ENCODE measurements around the gene OR4D11. TPM values are rescaled to one million over a fixed set of nuclear protein-coding genes. Genes with fewer than 3 reads are reported as not detected.

The OR4D11 gene
- total RNA-seq, 1 donor from 2014 or later: not detected

DNA sequence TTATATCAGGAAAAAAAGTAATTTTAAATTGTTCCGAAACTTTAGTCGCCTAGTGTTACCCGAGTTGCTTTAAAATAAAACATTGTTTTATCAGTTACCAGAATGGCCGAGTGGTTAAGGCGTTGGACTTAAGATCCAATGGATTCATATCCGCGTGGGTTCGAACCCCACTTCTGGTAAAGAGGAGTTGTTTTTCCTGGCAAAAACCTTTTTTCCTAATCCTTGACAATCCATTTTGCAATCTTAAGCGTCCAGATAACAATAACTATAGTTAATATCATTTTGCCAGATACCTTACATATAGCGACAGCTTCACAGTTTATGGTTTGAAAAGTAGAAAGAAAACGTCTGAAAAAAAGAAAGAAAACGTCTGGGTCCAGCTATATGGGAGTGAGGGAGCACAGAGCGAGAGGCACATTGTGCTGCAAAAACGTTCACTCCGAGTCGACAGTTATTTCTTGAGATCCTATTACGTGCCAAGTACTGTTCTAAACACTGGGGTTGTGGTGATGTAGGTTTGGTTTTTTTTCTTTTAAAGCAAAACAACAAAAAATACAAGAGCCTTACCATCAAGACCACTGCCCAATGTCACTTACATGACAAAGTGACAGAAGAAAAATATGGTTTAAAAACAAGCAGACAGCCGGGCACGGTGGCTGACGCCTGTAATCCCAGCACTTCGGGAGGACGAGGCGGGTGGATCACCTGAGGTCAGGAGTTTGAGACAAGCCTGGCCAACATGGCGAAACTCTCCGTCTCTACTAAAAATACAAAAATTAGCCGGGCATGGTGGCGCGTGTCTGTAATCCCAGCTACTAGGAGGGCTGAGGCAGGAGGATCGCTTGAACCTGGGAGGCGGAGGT, 48.5 kb downstream of the OR4D11 start:
- no peak for DNase-seq (ENCODE audit: low spot score)
- H3K36me3 Mint-ChIP-seq (ENCODE audit: low read depth): no peaks in the 10 kb centered on the region
- peak overlapping the region; percentile 82 for H3K4me3 Mint-ChIP-seq
- no peaks in the 10 kb centered on the region for H3K9me3 Mint-ChIP-seq
- H3K27me3 Mint-ChIP-seq (ENCODE audit: insufficient read depth): peaks cover 20% of the 10 kb centered on the region
- peaks cover 53% of the 10 kb centered on the region for H3K4me1 Mint-ChIP-seq (ENCODE audit: low read depth)
- intact Hi-C loops (cut with micrococcal nuclease): loop anchor here (1.0 to 10.0 kb wide), 7 partner anchors 8 to 1910 kb away; partner anchors contain the start of genes DTX4, FAM111B, MED19 and MRPL16
- peak overlapping the region; percentile 93 for H3K27ac Mint-ChIP-seq

DNA sequence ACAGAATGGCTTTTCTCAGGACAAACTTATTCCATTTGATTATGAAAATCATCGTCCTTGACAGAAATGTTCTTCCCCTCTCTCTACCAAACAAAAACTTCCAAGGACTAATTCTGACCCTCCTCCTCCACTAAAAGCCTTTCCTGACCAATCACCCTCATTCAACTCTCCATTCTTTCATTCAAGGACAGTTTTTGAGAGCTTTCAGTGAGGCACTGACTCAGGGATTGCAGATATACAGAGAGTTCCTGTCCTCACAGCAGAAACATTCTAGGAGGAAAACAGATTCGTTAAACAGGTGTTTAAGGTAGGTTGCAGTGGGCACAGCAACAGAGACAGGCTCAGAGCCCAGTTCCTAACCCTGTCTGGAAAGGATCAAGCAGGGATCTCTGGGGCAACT, 49.5 kb downstream of the OR4D11 start:
- no peak for DNase-seq (ENCODE audit: low spot score)
- Mint-ChIP-seq H3K9me3 (no peaks in the 10 kb centered on the region), H3K27ac (no peak overlapping the region), H3K4me3 (peak overlapping the region; percentile 53), H3K36me3 (ENCODE audit: low read depth) (no peaks in the 10 kb centered on the region), H3K4me1 (ENCODE audit: low read depth) (peaks cover 58% of the 10 kb centered on the region), H3K27me3 (ENCODE audit: insufficient read depth) (peaks cover 21% of the 10 kb centered on the region)
- intact Hi-C loops (cut with micrococcal nuclease): loop anchor here (5.0 to 10.0 kb wide), 3 partner anchors 448 to 1911 kb away; partner anchors contain the start of genes FAM111B, MED19 and TMX2

DNA sequence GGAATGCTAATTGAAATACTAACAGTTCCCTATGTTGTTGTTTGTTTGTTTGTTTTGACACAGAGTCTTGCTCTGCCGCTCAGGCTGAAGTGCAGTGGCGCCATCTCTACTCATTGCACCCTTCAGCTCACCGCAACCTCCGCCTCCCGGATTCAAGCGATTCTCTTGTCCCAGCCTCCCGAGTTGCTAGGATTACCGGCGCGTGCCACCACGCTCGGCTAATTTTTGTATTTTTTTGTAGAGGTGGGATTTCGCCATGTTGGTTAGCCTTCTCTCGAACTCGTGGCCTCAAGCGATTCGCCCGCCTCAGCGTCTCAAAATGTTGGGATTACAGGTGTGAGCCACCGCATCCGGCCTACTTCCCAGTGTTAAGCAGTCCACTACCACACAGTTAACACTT, 49.9 kb downstream of the OR4D11 start:
- no peak for DNase-seq (ENCODE audit: low spot score)
- H3K9me3 Mint-ChIP-seq: no peaks in the 10 kb centered on the region
- H3K4me1 Mint-ChIP-seq (ENCODE audit: low read depth): peaks cover 58% of the 10 kb centered on the region
- peaks cover 21% of the 10 kb centered on the region for H3K27me3 Mint-ChIP-seq (ENCODE audit: insufficient read depth)
- H3K36me3 Mint-ChIP-seq (ENCODE audit: low read depth): no peaks in the 10 kb centered on the region
- intact Hi-C loops (cut with micrococcal nuclease): loop anchor here (5.0 to 10.0 kb wide), 3 partner anchors 449 to 1911 kb away; partner anchors contain the start of genes FAM111B, MED19 and TMX2
- H3K27ac Mint-ChIP-seq: no peak overlapping the region
- no peak overlapping the region for H3K4me3 Mint-ChIP-seq

Other genes with a start within 250 kb of the OR4D11 start
- gene OR5AN1, start 144.7 kb upstream of the OR4D11 start, total RNA-seq: not detected in 2 replicates
- not detected in 2 replicates for gene OR5A2, start 77.2 kb upstream of the OR4D11 start, total RNA-seq
- gene OR5A1, start 67.1 kb upstream of the OR4D11 start, total RNA-seq: not detected in 2 replicates
- not detected in 2 replicates for gene OR4D6, start 46.6 kb upstream of the OR4D11 start, total RNA-seq
- gene OR4D10, start 30.3 kb upstream of the OR4D11 start, total RNA-seq: not detected in 2 replicates
- not detected in 2 replicates for gene OR4D9, start 8.0 kb downstream of the OR4D11 start, total RNA-seq
- 40.5 and 41.7 TPM in 2 replicates for gene OSBP, start 112.2 kb downstream of the OR4D11 start, total RNA-seq
- 68.7 and 74.0 TPM in 2 replicates for gene PATL1, start 165.5 kb downstream of the OR4D11 start, total RNA-seq
- not detected in 2 replicates for gene OR10V1, start 210.3 kb downstream of the OR4D11 start, total RNA-seq

Measured in activated T-helper 1 cell treated with anti-CD3 and anti-CD28 coated beads, Interleukin-12 subunit alpha, Interleukin-12 subunit beta, Interleukin-2, Interleukin-4 antibody, amounts not matched to agents 30 ng/mL and 10 ng/mL and 1 ng/mL, durations not matched to agents 14 hours and 24 hours and 36 hours (primary cell).